ENCODE data around the gene CAPN3.

DNA sequence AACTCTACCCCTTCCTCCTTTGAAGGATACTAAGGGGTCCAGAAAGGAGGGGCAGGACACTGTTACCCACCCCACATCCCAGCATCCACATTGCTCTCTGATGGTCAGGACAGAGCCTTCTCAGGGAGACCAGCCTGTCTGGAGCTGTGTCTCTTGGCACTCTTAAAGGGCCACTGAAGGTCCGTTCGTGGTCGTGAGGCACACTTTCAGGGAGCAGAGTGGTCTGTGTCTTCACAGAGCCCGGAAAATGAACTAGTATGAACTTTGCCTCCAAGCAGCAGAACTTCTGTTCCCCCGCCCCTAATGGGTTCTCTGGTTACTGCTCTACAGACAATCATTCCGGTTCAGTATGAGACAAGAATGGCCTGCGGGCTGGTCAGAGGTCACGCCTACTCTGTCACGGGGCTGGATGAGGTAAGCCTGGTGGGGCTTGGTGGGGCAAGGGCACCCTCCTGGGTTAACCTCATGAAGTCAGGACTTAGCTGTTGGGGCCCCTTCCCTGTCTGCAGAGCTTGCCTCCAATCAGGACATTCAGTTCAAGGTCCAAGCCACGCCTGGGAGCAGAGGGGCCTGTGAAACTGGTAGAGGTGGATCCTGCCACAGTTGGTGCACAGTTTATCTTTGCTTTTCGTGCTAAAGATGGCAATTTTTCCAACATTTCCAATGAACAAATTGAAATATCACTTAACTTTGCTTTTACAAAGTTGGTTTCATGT is 33.2 kb downstream of the CAPN3 start:
- TF ChIP-seq CTCF (IDR thresholded peaks at IDR 0.05) = no peak
- no peak for TF ChIP-seq POLR2A (IDR thresholded peaks at IDR 0.05)
